ENCODE measurements around the gene HAUS2. TPM values are rescaled to one million over a fixed set of nuclear protein-coding genes. Genes with fewer than 3 reads are reported as not detected.
"Not testable (repeated sequence)": the region's sequence is repeated elsewhere in the genome, so short reads cannot be mapped to it uniquely, and the experiment has no call there.

Gene HAUS2
- 45.6 and 54.5 TPM in 2 replicates for total RNA-seq (2014; rRNA removed; shearing (Covaris generic))

DNA sequence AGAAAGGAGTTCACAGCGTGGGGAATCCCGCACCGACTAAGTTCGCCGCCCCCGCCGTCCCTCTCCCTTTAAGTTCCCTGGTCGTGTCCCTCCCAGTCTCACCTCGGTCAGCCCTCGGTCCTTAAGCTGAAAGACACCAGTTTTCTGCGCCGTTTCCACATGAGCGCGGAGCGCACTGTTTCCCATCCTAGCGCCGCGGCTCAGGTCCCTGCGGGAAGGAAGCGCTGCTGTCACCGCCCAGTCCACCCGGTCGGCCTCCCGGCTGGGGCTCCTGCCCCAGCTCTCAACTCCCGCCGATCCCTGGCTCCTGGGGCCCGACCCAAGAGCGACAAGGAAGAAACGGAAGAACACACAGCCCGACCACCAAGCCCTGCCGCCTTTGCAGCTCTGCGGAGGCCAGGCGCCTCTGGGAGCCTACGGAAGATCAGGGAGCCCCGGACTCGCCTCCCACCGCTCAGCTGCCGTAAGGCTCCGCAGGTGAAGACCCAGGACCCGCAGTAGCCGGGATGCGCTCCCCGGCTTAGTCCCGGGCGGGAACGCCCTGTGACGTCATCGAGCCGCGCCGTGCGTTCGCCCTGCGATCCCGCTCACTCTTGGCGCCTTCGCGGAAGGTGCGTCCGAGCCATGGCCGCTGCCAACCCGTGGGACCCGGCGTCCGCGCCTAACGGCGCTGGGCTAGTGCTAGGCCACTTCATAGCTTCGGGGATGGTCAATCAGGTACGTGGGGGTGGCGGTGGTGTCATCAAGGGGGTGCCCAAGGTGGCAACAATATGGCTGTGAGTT is at the start of gene HAUS2, which contains the start of gene LRRC57:
HAUS2 (plus strand) TSS at position 590 of the 783 bp plus-strand sequence; CDS start at position 625, 35 bp downstream.
LRRC57 (minus strand) TSS at position 545 of the 783 bp plus-strand sequence; CDS start at position 186, 359 bp downstream.
- DNase-seq (ENCODE audit: low spot score): peak; percentile 65

- peak; percentile 8 for DNase-seq (ENCODE audit: low spot score)
Measured at GRCh38 chr15:42499858-42500609, 48.6 kb upstream of the HAUS2 start.

GRCh38 chr15:42502477-42502876 is 46.2 kb upstream of the HAUS2 start:
- DNase-seq (ENCODE audit: low spot score): no peak

DNA sequence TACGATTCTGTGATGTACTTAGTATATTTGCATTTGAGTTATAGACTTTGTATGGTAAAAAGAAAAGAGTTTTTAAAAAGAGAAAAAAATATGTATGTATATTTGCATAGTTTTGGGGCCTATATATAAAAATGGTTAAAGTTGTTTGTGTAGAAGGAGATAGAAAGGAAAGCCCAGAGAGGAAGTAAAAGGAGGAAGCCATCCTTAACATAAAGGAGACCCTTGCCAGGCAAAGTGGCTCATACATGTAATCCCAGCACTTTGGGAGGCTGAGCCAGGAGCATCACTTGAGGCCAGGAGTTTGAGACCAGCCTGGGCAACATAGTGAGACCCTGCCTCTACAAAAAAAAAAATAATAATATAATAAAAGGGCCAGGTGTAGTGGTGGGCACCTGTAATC is 44.8 kb upstream of the HAUS2 start:
- no peak for DNase-seq (ENCODE audit: low spot score)

GRCh38 chr15:42504631-42505030 is 44.0 kb upstream of the HAUS2 start:
- DNase-seq (ENCODE audit: low spot score): no peak

DNA sequence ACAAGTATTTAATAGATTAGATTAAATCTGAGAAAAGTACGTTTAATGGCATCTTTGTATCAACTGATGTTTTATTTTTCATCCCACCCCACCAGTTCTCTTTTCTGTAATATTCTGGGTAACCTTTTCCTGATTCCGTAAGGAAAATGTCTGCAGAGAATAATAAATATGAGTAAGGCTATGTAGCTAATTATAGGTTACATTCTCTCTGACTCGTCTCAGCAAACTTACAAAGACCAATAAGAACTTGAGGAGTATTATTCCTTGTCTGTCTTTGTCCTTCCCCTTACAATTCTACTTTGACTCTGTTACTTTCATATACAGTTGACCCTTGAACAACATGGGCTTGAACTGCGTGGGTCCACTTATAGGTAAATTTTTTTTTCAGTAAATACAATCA is 41.1 kb upstream of the HAUS2 start:
- no peak for DNase-seq (ENCODE audit: low spot score)

- no peak for DNase-seq (ENCODE audit: low spot score)
Measured at GRCh38 chr15:42508263-42508690, 40.4 kb upstream of the HAUS2 start.

DNA sequence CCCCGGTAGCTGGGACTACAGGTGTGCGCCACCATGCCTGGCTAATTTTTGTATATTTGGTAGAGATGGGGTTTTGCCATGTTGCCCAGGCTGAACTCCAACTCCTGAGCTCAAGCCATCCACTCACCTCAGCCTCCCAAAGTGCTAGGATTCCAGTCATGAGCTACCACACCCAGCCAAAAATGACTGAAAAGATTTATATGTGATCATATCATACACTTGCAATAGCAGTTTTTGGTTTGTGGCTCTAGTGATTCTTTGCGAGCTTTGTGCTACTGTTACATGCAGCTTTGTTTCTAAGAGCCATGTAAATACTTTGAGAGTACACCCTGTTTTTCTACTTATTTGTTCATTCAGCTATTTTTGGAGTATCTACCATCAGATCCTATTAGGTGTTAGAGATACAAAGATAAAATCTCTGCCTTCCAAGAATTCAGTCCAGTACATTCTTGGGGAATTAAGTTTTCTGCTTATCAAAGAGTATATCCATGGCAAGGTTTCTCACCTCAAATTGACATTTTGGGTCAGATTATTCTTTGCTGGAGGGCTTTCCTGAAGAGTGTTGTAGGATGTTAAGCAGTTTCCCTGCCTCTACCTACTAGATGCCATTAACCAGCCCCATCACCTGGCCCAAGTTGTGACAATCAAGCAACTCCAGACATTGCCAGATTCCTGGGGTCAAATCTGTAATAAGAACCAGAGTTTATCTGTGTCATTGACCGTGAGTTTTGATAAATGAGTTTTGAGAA is 38.2 kb upstream of the HAUS2 start:
- no peak for DNase-seq (ENCODE audit: low spot score)

- peak; percentile 25 for DNase-seq (ENCODE audit: low spot score)
Measured at GRCh38 chr15:42511007-42511391, 37.6 kb upstream of the HAUS2 start.

GRCh38 chr15:42523331-42523730 is 25.3 kb upstream of the HAUS2 start:
- no peak for DNase-seq (ENCODE audit: low spot score)

- no peak for DNase-seq (ENCODE audit: low spot score)
Measured at GRCh38 chr15:42528970-42529369, 19.7 kb upstream of the HAUS2 start.

DNA sequence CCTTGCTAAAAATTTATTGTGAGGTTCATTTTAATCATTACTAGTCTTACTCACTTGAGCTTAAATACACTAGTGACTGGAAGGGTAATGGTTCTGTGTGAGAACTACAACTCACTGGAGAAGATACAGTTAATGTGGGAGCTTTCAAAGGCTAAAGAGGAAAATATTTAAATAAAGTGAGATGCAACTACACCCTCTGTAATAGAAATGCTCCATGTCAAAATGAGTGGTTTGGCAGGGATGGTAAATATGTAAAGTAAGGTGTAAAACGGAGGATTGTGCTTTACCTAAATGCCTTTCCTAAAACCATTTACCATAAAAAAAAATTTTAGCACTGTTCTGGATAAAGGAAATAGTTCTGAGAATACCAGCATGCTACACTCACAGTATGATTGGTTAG is 15.4 kb upstream of the HAUS2 start:
- DNase-seq (ENCODE audit: low spot score): no peak

GRCh38 chr15:42544853-42545629 is 3.6 kb upstream of the HAUS2 start:
- DNase-seq (ENCODE audit: low spot score): peak; percentile 5

- DNase-seq (ENCODE audit: low spot score): peak; percentile 23
Measured at GRCh38 chr15:42547918-42548248, 755 bp upstream of the HAUS2 start.

DNA sequence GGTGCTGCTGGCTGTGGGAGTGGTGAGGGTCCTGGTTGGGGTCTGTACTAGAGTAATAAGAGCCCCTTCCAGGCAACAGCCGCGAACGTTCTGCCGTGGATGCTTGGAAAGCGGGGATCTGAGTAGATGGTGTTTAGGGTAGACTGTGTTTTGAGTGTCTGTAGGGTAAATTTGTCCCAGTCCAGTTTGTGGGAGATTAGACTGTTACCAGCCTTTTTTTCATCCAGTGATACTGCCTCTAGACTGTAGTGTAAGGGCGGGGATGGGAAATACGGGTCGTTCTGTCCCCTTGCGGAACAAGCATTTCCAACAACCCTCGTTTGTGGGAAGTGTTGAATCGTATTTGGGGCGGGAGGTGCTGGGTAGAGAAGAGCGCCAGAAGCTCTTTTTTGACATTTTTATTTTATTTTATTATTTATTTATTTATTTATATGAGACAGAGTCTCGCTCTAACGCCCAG is 424 bp downstream of the HAUS2 start:
- peak; percentile 45 for DNase-seq (ENCODE audit: low spot score)

DNA sequence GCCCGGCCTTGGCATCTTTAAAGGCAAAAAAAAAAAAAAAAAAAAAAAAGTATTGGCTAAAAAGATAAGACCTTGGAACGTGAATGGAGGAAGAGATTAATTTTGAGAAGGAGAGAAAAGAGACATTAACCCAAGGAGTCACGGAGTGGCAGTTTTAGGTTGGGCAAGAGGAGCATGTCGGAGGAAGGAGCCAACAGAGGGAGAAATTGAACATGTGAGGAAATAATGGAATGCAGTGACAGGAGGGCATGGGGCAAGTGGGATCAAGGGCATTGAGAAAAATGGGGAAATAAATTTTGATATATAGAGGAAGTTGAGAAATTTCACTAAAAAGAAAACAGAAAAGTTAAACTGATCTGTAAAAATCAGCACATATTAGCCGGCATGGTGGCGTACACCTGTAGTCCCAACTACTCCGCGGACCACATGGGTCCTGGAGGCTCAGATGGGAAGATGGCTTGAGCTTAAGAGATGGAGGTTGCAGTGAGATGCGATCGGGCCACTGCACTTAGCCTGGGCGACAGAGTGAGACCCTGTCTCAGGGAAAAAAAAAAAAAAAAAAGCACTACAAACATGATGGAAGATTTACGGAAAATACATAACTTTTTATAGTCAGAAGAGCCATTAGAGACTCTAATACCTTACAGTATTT is 1.2 kb downstream of the HAUS2 start:
- DNase-seq (ENCODE audit: low spot score): no peak

DNA sequence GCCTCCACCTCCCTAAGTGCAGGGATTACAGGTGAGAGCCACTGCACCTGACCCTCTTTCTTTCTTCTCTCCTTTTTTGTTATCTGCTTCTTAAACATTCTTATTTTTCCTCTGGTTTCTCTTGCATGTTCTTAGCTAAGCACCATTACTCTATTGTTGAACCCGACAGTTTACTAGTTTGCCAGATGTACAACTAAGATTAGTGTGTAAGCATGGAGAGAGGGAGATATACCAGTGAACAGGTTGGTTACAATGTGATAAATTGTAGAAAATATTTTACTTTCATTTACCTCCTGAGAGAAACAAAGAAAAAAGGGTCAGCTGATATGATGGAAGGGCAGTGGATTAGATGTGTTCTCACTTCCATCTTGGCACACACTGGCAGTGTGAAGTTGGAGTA is 4.9 kb downstream of the HAUS2 start:
- no peak for DNase-seq (ENCODE audit: low spot score)

- not testable (repeated sequence) for DNase-seq (ENCODE audit: low spot score)
Measured at GRCh38 chr15:42556550-42557207, 8.0 kb downstream of the HAUS2 start.

- DNase-seq (ENCODE audit: low spot score): no peak
Measured at GRCh38 chr15:42558739-42559138, 10.1 kb downstream of the HAUS2 start.
